GM12872 (cell line): Measurements from ENCODE around the gene NKPD1.

Source experiments
- TF ChIP-seq, protein P1 (sequence below): IDR thresholded peaks from 3 replicates; pipeline ENCODE4 v1.5.1; 2011; ENCODE audit warnings: low read depth, mild to moderate bottlenecking, low read length, moderate library complexity; ENCODE audit not compliant: insufficient read depth

The NKPD1 gene

GRCh38 chr19:45115809-45116615 lies 44.8 kb downstream of the NKPD1 start:
- TF ChIP-seq, protein P1, sequence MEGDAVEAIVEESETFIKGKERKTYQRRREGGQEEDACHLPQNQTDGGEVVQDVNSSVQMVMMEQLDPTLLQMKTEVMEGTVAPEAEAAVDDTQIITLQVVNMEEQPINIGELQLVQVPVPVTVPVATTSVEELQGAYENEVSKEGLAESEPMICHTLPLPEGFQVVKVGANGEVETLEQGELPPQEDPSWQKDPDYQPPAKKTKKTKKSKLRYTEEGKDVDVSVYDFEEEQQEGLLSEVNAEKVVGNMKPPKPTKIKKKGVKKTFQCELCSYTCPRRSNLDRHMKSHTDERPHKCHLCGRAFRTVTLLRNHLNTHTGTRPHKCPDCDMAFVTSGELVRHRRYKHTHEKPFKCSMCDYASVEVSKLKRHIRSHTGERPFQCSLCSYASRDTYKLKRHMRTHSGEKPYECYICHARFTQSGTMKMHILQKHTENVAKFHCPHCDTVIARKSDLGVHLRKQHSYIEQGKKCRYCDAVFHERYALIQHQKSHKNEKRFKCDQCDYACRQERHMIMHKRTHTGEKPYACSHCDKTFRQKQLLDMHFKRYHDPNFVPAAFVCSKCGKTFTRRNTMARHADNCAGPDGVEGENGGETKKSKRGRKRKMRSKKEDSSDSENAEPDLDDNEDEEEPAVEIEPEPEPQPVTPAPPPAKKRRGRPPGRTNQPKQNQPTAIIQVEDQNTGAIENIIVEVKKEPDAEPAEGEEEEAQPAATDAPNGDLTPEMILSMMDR = no peak

GRCh38 chr19:45114116-45114515 lies 46.7 kb downstream of the NKPD1 start:
- TF ChIP-seq, protein P1 = no peak

- TF ChIP-seq, protein P1 = no peak
These were observed 47.2 kb downstream of the NKPD1 start for GRCh38 chr19:45113628-45114027.

- TF ChIP-seq, protein P1 = no peak
These were observed 48.5 kb downstream of the NKPD1 start for GRCh38 chr19:45112111-45112827.
